IMR-90 (cell line): ENCODE data around the gene EXOC2. TPM values are rescaled to one million over a fixed set of nuclear protein-coding genes. Genes with fewer than 3 reads are reported as not detected.

Experiments used
- ATAC-seq: fragments of 200-7000 bp; cut with Tn5 transposase; 2 replicates; pipeline ENCODE4 v1.9.1; 2020; ENCODE audit warnings: low read depth, mild to moderate bottlenecking, moderate library complexity
- BruUV-seq: library from RNA; stranded (reverse); fragments of 400-500 nt; replicated peaks from 2 replicates; lab custom pipeline; 2021; lab: Mats Ljungman, UMichigan
- CTCF ChIA-PET: fragments of 300-600 bp; formaldehyde crosslinking; extraction: SDS; loops from one replicate; lab custom pipeline; 2021; ENCODE audit warnings: antibody characterized with exemption; lab: Yijun Ruan, JAX
- POLR2A ChIA-PET: fragments of 300-600 bp; sonication (Branson Sonifier 250); formaldehyde crosslinking; loops from one replicate; lab custom pipeline; 2022; ENCODE audit warnings: antibody characterized with exemption; ENCODE audit not compliant: unreplicated experiment; lab: Charles Lee
- DNase-seq: peaks from one replicate; pipeline ENCODE4 v3.0.0; 2013
- H2AFZ ChIP-seq: replicated peaks from 2 replicates; pipeline ENCODE3; 2013; ENCODE audit warnings: low read length, mild to moderate bottlenecking; ENCODE audit not compliant: poor library complexity
- H2AK5ac ChIP-seq: 2 replicates; pipeline ENCODE4 v1.6.1; 2013; ENCODE audit warnings: low read depth, low read length, inconsistent platforms
- H2AK9ac ChIP-seq: replicated peaks from 2 replicates; pipeline ENCODE3; 2013; ENCODE audit warnings: mild to moderate bottlenecking, low read depth, low read length, moderate library complexity; ENCODE audit not compliant: poor library complexity
- H2BK120ac ChIP-seq: 2 replicates; pipeline ENCODE4 v1.6.1; 2013; ENCODE audit warnings: low read depth, low read length, inconsistent platforms
- H2BK15ac ChIP-seq: 3 replicates; pipeline ENCODE4 v1.6.1; 2013; ENCODE audit warnings: low read depth, low read length, inconsistent platforms
- H2BK20ac ChIP-seq: 2 replicates; pipeline ENCODE4 v1.6.1; 2013; ENCODE audit warnings: low read depth, mild to moderate bottlenecking, inconsistent platforms, low read length, moderate library complexity
- H2BK5ac ChIP-seq: 2 replicates; pipeline ENCODE4 v1.6.1; 2013; ENCODE audit warnings: mild to moderate bottlenecking, low read depth, low read length, inconsistent platforms; ENCODE audit not compliant: poor library complexity, severe bottlenecking
- H3K14ac ChIP-seq: replicated peaks from 2 replicates; pipeline ENCODE4 v1.6.1; 2013; ENCODE audit warnings: low read depth, low read length, inconsistent platforms
- H3K18ac ChIP-seq: 2 replicates; pipeline ENCODE4 v1.6.1; 2013; ENCODE audit warnings: low read depth, low read length, control low read depth
- H3K23ac ChIP-seq: 2 replicates; pipeline ENCODE4 v1.6.1; 2013; ENCODE audit warnings: low read depth, low read length, inconsistent platforms
- H3K27ac ChIP-seq: 2 replicates; pipeline ENCODE4 v1.5.1; 2013; ENCODE audit warnings: mild to moderate bottlenecking, control low read depth, low read length; ENCODE audit not compliant: insufficient read depth
- H3K27me3 ChIP-seq: 2 replicates; pipeline ENCODE4 v1.6.1; 2013; ENCODE audit warnings: low read length; ENCODE audit not compliant: control insufficient read depth, insufficient read depth
- H3K36me3 ChIP-seq: 2 replicates; pipeline ENCODE4 v1.6.1; 2013; ENCODE audit warnings: low read length, mixed read lengths; ENCODE audit not compliant: control insufficient read depth, insufficient read depth
- H3K4ac ChIP-seq: 2 replicates; pipeline ENCODE4 v1.6.1; 2013; ENCODE audit warnings: low read depth, low read length, inconsistent platforms
- H3K4me1 ChIP-seq: 2 replicates; pipeline ENCODE4 v1.6.1; 2013; ENCODE audit warnings: low read length, mixed read lengths; ENCODE audit not compliant: control insufficient read depth, insufficient read depth
- H3K4me2 ChIP-seq: 2 replicates; pipeline ENCODE4 v1.6.1; 2013; ENCODE audit warnings: low read depth, mild to moderate bottlenecking, control low read depth, low read length, moderate library complexity
- H3K4me3 ChIP-seq: 2 replicates; pipeline ENCODE4 v1.5.1; 2013; ENCODE audit warnings: low read depth, mild to moderate bottlenecking, control low read depth, low read length, moderate library complexity; ENCODE audit not compliant: insufficient read depth
- H3K56ac ChIP-seq: 2 replicates; pipeline ENCODE4 v1.6.1; 2013; ENCODE audit warnings: low read length, inconsistent platforms; ENCODE audit not compliant: insufficient read depth; ENCODE audit errors: extremely low read depth
- H3K79me1 ChIP-seq, 2 experiments: 2 replicates each; pipeline ENCODE4 v1.6.1; 2013; ENCODE audit warnings: low read length in 2 of 2, inconsistent platforms in 1 of 2, low read depth in 1 of 2
- H3K9ac ChIP-seq: 2 replicates; pipeline ENCODE4 v1.6.1; 2013; ENCODE audit warnings: low read depth, low read length, control low read depth
- H3K9me1 ChIP-seq: 2 replicates; pipeline ENCODE4 v1.6.1; 2013; ENCODE audit warnings: low read length, inconsistent platforms; ENCODE audit not compliant: insufficient read depth
- H3K9me3 ChIP-seq: 2 replicates; pipeline ENCODE4 v1.6.1; 2013; ENCODE audit warnings: low read length; ENCODE audit not compliant: control insufficient read depth, insufficient read depth
- H4K20me1 ChIP-seq: 2 replicates; pipeline ENCODE4 v1.6.1; 2013; ENCODE audit warnings: low read length, inconsistent platforms; ENCODE audit not compliant: insufficient read depth
- H4K5ac ChIP-seq: 2 replicates; pipeline ENCODE4 v1.6.1; 2013; ENCODE audit warnings: mild to moderate bottlenecking, low read depth, low read length, control low read depth
- H4K8ac ChIP-seq, 2 experiments: 2 replicates each; pipeline ENCODE4 v1.6.1; 2013; ENCODE audit warnings: low read depth in 2 of 2, low read length in 2 of 2, control low read depth in 1 of 2, inconsistent platforms in 1 of 2
- H4K91ac ChIP-seq: 2 replicates; pipeline ENCODE4 v1.6.1; 2013; ENCODE audit warnings: low read depth, low read length, inconsistent platforms; ENCODE audit not compliant: insufficient read depth
- BHLHE40 ChIP-seq: fragments of 150-350 bp; IDR thresholded peaks from 2 replicates; pipeline ENCODE4 v1.6.1; 2016; ENCODE audit warnings: mild to moderate bottlenecking, low read depth, low read length
- CEBPB ChIP-seq: IDR thresholded peaks from 2 replicates; pipeline ENCODE4 v1.6.1; 2012; ENCODE audit warnings: low read depth, low read length, improper control_type of control experiment
- FOS ChIP-seq: fragments of 150-350 bp; IDR thresholded peaks from 2 replicates; pipeline ENCODE4 v1.6.1; 2016; ENCODE audit warnings: low read depth, low read length
- MXI1 ChIP-seq: IDR thresholded peaks from 2 replicates; pipeline ENCODE4 v1.6.1; 2012; ENCODE audit warnings: low read depth, mild to moderate bottlenecking, low read length, moderate library complexity, borderline replicate concordance
- RFX5 ChIP-seq: IDR thresholded peaks from 2 replicates; pipeline ENCODE4 v1.8.0; 2012; ENCODE audit warnings: low read depth, mild to moderate bottlenecking, low read length, moderate library complexity
- SMC3 ChIP-seq: fragments of 150-350 bp; IDR thresholded peaks from 2 replicates; pipeline ENCODE4 v1.6.1; 2016; ENCODE audit warnings: low read depth, mild to moderate bottlenecking, antibody characterized with exemption, low read length, moderate library complexity
- whole genome bisulfite sequencing, 2 experiments: methylation state at CpG; one replicate each; pipeline versions ENCODE4 v1.1.5 to v1.1.7; 2013; ENCODE audit warnings: missing lambda C conversion rate in 2 of 2; ENCODE audit not compliant: insufficient read length in 1 of 2; ENCODE audit errors: extremely low coverage in 2 of 2; 5-methylcytosine and 5-hydroxymethylcytosine counted together
- dilution Hi-C: fragments of 300-500 bp; cut with HindIII; formaldehyde crosslinking; loops from one replicate; pipeline ENCODE4 v1.14.3; 2018; ENCODE audit warnings: low sequenced_read_pairs; ENCODE audit not compliant: unreplicated experiment
- in situ Hi-C: fragments of 300-500 bp; cut with MboI; formaldehyde crosslinking; loops from 3 replicates; pipeline ENCODE4 v1.14.3; 2019; ENCODE audit warnings: low sequenced_read_pairs, inconsistent platforms, mixed read lengths
- intact Hi-C: fragments of 100-400 bp; cut with micrococcal nuclease; formaldehyde crosslinking; loops from 2 replicates; pipeline ENCODE4 v1.10.0; 2022
- polyA plus RNA-seq, 3 experiments: library from polyadenylated mRNA; depleted of rRNA; stranded (reverse); fragments of >200 nt; gene quantifications; 2 replicates each; pipeline ENCODE4 v1.2.3, GENCODE V29; 2012; ENCODE audit warnings: low replicate concordance in 1 of 3
- total RNA-seq: library from RNA; depleted of rRNA; stranded (reverse); fragments of >200 nt; gene quantifications from 2 replicates; pipeline ENCODE4 v1.2.3, GENCODE V29; 2012
- TF ChIP-seq, protein P1 (sequence below): fragments of 150-350 bp; IDR thresholded peaks from 2 replicates; pipeline ENCODE4 v1.6.1; 2017; ENCODE audit warnings: mild to moderate bottlenecking, antibody characterized with exemption, low read length, low read depth
- TF ChIP-seq, protein P2 (sequence below): conservative IDR thresholded peaks from 2 replicates; pipeline ENCODE4 v1.5.1; 2012; ENCODE audit warnings: mild to moderate bottlenecking, low read depth, low read length, improper control_type of control experiment

EXOC2 gene
- total and polyA plus RNA-seq, 2 of the 4 experiments (the other 2 are of a cell fraction): 13.1 to 37.3 TPM

GRCh38 chr6:693723-694009 lies 727 bp upstream of the EXOC2 start:
- peaks cover 24 to 42% of the 10 kb centered on the region in 2 experiments for H3K79me1 ChIP-seq
- in situ Hi-C loops (no loop called here), dilution Hi-C loops (no loop called here), intact Hi-C loops (no loop called here)
- H2AK9ac ChIP-seq: no peak overlapping the region
- peak overlapping the region; percentile 25; the same call in 1 of the 2 replicates for H2AK5ac ChIP-seq
- ChIA-PET POLR2A (interaction anchor here (0.7 kb wide), 1 partner anchor 10 kb away, joined by 5 read pairs; no protein-coding TSS in a partner anchor), CTCF (interaction anchor here (0.6 kb wide), 1 partner anchor 51 kb away, joined by 3 read pairs; no protein-coding TSS in a partner anchor)
- no TSS peak for BruUV-seq
- no peak overlapping the region for H4K91ac ChIP-seq
- ATAC-seq: no peak
- H4K5ac ChIP-seq: no peak overlapping the region
- peak overlapping the region; percentile 87 to 99; a peak in 2 of 4 replicates for H4K8ac ChIP-seq
- H3K18ac ChIP-seq: no peak overlapping the region
- no peak overlapping the region for H3K14ac ChIP-seq
- H3K36me3 ChIP-seq: peaks cover 4% of the 10 kb centered on the region; the same call in 1 of the 2 replicates
- no peak overlapping the region for H3K27ac ChIP-seq
- H3K4me3 ChIP-seq: peak overlapping the region; percentile 88; the same call in 1 of the 2 replicates
- H3K56ac ChIP-seq: no peak overlapping the region
- no peak overlapping the region for H3K9ac ChIP-seq
- H4K20me1 ChIP-seq: no peaks in the 10 kb centered on the region; the same call in 1 of the 2 replicates
- H3K23ac ChIP-seq: no peak overlapping the region
- H2BK20ac ChIP-seq: no peak overlapping the region
- H3K9me1 ChIP-seq: peaks cover 3% of the 10 kb centered on the region
- WGBS, 2 experiments: 100% methylated on average over 1 of the region's 12 CpGs; no CpG with 5 or more reads in 1 of the 2 experiments
- no peak overlapping the region for H2BK5ac ChIP-seq
- H3K9me3 ChIP-seq: no peaks in the 10 kb centered on the region
- TF ChIP-seq RFX5 (no peak), FOS (no peak), BHLHE40 (no peak), CEBPB (no peak), MXI1 (no peak), SMC3 (no peak)
- TF ChIP-seq, protein P1, sequence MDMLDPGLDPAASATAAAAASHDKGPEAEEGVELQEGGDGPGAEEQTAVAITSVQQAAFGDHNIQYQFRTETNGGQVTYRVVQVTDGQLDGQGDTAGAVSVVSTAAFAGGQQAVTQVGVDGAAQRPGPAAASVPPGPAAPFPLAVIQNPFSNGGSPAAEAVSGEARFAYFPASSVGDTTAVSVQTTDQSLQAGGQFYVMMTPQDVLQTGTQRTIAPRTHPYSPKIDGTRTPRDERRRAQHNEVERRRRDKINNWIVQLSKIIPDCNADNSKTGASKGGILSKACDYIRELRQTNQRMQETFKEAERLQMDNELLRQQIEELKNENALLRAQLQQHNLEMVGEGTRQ: no peak
- TF ChIP-seq, protein P2, sequence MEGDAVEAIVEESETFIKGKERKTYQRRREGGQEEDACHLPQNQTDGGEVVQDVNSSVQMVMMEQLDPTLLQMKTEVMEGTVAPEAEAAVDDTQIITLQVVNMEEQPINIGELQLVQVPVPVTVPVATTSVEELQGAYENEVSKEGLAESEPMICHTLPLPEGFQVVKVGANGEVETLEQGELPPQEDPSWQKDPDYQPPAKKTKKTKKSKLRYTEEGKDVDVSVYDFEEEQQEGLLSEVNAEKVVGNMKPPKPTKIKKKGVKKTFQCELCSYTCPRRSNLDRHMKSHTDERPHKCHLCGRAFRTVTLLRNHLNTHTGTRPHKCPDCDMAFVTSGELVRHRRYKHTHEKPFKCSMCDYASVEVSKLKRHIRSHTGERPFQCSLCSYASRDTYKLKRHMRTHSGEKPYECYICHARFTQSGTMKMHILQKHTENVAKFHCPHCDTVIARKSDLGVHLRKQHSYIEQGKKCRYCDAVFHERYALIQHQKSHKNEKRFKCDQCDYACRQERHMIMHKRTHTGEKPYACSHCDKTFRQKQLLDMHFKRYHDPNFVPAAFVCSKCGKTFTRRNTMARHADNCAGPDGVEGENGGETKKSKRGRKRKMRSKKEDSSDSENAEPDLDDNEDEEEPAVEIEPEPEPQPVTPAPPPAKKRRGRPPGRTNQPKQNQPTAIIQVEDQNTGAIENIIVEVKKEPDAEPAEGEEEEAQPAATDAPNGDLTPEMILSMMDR: no peak
- no peaks in the 10 kb centered on the region for H3K4me1 ChIP-seq
- no peak overlapping the region for H2BK120ac ChIP-seq
- peak overlapping the region; percentile 91; the same call in 1 of the 2 replicates for H3K4me2 ChIP-seq
- H3K27me3 ChIP-seq: no peaks in the 10 kb centered on the region
- H3K4ac ChIP-seq: no peak overlapping the region
- H2AFZ ChIP-seq: peak overlapping the region; percentile 98
- H2BK15ac ChIP-seq: no peak overlapping the region
- DNase-seq: no peak
